Cardiac septum (tissue), 1 donor: ENCODE measurements around the gene HOXB6. TPM values are rescaled to one million over a fixed set of nuclear protein-coding genes. Genes with fewer than 3 reads are reported as not detected.

Experiments used
- DNase-seq: peaks from one replicate; pipeline ENCODE4 v3.0.0-alpha.2; 2020; ENCODE audit warnings: low spot score
- intact Hi-C: fragments of 100-400 bp; cut with DNase I; formaldehyde crosslinking; loops from one replicate; pipeline ENCODE4 v1.14.0; 2022
- long read RNA-seq: library from polyadenylated mRNA; unstranded; transcript quantifications from one replicate; pipeline ENCODE4 v2.0.0, GENCODE V29; 2021
- total RNA-seq: library from RNA; stranded (reverse); fragmentation: NEBNext Ultra II Directional; extraction: Animal tissue kit (Norgen Biotek cat#: 25700); gene quantifications from one replicate; pipeline ENCODE4 v1.2.1, GENCODE V29; 2021
- donor health status: DM: no; HTN: no; CAD: no.

Gene HOXB6
- 0.92 TPM for total RNA-seq
- long read RNA-seq, partial matches to known transcripts, result 1 of 1 reads
- long read RNA-seq, other reads (novel, unspliced or antisense), result 0 of 1 reads

DNA sequence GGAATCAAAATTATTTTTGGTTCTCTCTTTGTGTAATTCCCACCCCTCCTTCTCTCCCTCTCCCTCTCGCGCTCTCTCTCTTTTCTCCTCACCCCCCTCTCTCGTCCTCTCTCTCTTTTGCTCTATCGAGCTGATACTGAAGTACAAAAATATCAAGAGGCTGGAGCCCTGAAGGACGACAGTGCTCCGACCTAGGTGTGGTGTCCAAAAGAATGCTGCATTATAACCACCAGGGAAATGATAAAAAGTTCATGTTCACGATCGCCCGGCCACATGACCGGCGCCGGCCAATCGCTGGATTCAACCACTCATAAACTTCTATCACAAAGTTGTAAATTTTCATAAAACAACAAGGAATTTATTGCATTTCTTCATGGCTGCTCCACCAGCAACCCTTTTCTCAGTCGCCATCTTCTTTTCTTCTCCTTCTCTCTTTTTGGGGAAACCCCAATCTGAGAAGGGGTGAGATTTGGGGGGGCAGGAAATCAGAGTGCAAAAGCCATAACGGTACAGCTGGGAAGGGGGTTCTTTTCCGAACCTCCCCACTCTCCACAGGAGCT lies at the start of gene HOXB6:
TSS of gene HOXB6 (minus strand) at position 217 of the 560 bp plus-strand sequence. CDS start 6,836 bp downstream, outside the sequence.
- DNase-seq, result no peak
- intact Hi-C loops, result no loop called here

DNA sequence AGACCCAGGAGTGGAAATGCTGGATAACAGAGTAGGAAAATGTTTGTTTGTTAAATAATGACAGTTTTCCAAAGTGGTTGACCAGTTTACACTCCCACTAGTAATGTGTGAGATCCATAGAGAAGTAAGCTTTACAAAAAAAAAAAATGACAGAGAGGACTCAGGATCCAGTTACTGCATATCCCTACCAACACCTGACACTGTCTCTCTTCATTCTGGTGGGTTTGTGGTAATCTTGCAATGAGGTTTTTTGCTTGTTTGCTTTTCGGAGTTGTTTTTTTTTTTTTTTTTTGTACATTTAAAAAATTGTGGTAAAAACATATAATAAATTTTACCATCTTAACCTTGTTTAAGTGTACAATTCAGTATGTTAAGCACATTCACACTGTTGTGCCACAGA lies 45.0 kb upstream of the HOXB6 start:
- no peak for DNase-seq
- intact Hi-C loops, result no loop called here

DNA sequence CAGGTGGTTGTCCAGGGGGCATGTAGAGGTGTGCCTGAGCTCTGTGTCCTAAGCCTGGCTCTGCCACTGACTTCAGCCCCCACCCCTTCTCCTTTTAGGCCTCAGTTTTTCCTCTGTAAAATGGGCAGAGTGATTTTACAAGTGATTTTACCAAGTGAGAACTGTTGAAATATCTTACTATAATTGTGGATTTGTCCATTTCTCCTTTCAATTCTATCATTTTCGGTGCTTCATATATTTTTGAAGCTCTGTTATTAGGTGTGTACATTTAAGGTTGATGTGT lies 43.1 kb upstream of the HOXB6 start:
- no peak for DNase-seq
- intact Hi-C loops, result no loop called here

DNA sequence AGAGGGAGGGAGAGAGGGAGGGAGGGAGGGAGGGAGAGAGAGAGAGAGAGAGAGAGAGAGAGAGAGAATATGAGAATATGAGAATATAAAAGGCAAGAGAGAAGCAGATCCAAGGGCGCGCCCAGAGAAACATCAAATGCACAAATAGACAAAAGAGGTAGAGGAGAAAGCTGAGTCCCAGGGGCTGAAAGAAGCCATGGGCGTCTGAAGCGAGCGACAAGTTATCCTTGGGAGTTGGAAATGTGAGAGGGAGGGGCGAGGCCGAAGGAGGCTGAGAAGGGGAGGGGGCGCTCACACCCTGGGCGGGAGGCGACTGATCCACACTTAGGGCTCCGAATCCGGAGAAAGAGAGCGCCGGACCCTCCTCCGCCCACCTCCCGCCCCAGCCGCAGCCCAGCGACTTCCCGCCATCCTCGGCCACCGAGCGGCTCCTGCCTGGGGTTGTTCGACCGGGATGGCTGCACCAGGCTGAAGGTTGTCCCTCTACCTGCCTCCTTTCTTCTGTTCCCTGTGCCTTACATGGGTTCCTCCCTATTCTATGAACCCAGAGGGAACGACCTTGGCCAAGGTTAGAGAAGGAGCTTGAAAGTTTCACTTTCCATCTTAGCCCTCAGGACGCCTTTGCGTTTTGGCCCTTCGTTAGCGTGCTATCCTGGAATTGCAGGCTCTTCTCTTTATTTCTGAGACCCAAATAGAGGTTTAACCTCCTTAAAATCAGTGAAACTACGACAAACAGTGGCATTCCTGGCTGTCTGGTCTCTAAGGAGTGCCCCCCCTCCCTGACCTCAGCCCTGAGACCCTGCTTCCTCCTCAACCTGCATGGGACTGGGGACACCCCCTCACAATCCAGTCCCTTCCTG lies 42.5 kb upstream of the HOXB6 start:
- no peak for DNase-seq
- intact Hi-C loops, result no loop called here

DNA sequence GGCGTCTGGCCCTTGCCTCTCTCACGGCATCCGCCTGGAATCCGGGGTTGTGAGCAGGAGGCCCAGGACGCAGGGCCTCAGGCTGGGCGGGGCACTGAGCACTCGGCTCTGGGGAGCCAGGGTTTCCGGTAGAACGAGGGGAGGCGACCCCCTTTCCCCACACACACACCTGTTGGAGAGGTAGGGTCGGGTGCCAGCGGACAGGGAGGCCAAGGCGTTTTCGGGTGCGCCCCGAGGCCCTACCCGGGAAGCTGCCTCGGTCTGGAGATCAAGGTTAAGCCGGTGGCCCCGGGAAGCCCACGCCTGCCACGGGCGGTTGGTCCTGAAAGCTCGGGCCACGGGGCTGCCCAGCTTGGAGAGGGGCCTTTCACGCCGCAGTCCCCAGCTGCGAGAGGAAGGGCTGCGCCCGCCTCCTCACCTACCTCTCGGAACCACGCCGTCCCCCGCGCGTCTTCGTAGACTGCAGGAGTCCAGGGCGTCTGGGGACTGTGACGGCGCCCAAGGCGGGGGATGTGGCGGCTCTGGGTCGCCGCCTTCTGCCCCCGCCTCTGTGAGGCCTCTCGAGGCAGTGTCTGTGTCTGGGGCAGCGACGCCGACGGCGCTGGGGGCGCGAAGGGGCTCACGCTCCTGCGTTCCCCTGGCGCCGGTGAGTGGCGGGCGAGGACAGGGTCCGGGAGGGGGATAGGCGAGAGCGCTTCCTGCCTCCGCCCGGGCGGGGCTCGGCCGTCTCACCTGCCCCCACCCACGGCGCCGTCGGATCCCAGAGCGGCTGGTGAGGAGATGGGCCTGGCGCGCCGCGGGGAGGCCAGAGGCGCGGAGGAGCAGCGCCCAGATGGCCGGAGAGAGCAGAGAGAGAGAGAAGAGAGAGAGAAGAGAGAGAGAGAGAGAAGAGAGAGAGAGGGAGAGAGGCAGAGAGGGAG lies 41.7 kb upstream of the HOXB6 start:
- DNase-seq, result no peak
- intact Hi-C loops, result no loop called here

DNA sequence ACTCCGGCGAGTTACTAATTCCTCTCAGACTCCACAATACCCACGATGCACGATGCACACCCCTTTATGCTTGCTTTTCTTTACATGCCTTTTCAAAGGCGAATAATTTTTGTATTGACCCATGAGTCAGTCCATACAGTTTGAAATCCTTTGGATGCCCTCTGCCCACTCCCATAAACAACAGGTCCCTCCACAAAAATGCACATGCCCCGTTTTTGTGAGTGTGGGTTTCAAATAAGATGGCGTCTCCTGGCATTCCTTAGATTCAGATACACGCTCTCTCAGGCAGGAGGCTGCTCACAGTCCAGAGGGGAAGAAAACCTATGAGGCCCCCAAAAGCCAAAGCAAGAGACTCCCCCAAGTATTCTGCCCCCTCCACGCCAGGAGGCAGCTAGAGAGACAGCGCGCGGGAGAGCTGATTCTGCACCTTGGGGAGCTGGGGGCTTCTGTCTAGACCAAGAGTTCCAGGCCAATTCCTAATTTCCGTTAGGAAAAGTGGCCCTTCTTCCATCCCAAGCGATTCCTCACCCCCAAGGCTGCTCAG lies 40.9 kb upstream of the HOXB6 start:
- intact Hi-C loops, result no loop called here
- no peak for DNase-seq

DNA sequence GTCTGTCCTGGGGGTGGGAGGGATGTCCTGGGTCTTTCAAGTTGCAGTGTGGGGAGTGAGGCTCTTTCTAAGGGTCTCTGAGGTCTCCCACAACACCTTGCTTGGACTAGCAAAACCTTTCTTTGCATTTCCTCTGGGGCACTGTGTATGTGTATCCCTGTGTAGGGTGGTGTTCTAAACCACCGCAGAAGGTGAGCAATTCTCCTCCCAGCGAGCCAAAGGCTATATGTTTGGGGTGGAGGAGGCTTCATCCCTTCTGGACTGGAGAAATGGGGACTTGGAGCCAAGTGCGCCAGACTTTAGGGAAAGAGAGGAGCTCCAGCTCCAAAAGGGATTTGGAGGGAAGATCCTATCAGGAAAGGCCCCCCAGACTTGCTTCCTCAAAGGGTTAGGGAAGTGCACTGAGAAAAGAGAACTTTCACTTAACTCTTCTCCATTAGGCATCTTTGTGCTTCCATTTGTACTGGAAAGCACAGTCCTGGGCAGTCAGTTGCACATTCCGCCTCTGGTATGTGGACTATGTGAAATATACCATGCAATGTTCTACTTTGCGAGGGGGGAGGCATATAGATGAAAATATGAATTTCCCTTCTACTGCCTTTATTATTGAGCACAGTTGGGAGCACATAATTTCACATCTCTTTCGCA lies 40.2 kb upstream of the HOXB6 start:
- intact Hi-C loops, result no loop called here
- no peak for DNase-seq

DNA sequence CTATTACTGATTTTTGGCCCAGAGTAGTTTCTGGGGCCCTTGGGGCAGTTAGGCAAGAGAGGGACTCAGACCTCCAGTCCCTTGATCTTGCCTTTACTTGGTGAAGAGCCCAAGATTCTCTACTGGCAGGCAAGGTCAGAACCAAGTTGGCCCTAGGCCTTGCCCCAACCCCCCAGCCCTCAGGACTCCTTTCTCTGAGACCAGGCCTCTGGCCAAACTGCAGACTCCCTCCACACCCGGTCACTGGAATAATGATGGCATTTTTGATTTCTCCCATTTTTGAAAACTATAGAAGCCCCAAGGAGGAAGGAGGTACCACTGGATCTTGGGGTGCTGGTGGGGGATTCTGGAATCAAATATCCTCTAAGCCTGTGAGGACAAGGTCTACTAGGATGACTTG lies 39.4 kb upstream of the HOXB6 start:
- intact Hi-C loops, result no loop called here
- no peak for DNase-seq

DNA sequence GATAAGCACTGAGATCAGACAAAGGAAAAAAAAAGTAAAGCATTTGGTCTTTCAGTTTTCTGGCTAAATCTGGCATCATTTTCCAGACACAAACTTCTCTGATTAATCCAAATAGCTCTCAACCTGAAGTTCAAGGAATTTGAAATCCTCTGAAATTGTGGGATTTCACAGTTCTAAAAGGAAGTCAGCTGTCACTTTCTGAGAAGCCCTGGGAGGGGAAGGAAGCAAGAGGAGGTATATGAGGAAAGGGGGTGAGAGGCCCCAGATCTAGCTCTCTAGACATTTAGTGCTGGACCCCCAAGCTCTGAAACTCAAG lies 38.9 kb upstream of the HOXB6 start:
- intact Hi-C loops, result no loop called here
- DNase-seq, result no peak

DNA sequence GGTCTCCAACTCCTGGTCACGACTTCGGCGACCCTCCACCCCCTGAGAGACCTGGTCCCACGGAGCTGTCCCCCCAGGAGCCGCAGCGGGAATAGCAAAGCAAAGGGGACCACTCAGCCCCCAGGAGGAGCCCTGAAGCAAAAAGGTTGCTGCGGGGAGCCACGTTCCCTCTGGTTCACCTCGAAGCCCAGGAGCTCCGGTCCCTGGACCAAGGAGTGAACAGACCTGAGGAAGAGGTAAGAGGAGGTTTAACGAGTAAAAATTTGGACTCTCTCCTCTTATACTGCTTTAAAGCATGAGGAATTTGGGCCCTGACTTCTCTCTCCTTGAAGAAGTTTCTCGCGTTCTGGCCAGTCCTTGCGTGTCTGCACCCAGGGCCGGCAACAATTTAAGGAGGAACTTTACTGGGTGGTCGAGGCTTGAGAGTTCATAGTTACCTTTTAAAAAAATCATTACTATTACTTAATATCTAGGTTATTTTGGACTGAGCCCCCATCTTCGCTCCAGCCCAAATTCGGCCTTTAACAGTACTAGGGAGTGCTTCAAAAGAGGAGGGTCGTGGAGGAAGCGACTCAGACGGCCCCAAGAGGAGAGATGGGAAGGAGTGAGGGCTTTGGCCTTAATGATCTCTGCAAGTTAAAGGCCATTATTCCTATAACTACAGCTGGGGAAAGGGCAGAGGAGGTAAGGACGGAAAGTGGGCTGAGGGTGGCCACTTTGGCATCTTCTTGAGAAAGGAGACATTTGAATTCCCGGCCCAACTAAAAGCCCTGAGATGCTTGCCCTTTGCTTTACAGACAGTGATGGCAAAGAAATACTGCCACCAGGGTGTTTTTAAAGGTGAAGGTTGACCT lies 38.3 kb upstream of the HOXB6 start:
- intact Hi-C loops, result no loop called here
- DNase-seq, result no peak

DNA sequence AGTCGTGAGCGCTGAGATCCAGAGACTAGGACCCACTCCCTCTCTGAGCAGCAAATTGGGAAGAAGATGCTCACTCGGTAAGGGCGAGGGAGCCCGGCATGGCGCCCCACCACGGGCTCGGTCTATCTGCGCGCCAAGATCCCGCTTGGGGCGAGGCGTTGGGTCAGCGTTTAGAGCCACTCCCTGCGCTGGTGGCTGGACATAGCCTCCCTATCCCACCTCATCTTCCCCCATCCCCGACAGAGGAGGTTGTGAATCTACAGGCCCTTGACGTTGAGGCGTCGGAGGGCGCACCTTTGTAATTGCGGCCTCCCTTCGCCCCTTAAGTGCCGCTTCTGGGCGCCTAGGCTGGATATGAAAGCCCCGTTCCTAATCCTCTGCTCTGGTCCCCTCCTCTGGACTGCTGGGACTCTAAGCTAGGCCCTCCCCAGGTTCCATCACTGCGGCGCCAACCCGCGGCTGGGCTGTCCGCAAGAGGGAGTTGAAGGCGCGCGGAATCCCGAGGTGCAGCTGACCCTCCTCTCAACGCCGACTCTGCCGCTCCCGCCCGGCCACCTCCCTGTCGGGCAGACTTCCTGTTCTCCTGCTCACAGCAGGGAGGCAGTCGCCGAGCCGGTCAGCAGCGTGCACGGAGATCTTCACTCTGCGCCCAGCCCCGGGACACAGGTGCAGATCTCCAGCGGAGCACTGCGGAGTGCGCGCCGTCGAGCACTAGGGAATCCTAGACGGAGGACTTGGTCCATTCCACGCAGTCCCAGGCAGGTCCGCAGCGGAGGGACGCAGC lies 37.5 kb upstream of the HOXB6 start:
- no peak for DNase-seq

DNA sequence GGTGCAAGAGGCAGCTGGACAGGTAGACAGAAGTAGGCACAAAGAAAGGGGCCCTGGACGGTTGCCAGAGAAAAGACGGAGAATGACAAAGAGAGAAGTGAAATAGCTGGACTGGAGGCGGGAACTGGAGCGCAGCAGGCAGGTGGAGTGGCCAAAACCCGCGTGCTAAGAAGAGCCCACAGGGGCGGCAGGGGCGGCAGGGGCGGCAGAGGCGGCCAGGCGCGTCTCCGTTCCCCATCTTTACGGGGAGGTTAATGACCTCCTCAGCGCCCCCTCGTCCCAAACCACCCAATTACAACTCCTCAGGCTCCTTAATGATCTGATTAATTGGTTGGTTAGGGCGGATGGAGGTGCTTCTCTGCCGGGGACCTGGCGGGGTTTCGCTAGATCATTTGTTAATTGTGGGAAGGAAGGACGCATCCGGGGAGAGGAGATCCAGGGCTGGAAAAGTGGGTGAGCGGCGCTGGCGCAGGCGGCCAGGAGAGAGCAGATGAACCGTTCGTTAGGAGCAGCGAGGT lies 36.8 kb upstream of the HOXB6 start:
- intact Hi-C loops, result no loop called here
- no peak for DNase-seq

More for the DNA sequence above, 37.5 kb upstream of the HOXB6 start:
- intact Hi-C loops, result no loop called here

DNA sequence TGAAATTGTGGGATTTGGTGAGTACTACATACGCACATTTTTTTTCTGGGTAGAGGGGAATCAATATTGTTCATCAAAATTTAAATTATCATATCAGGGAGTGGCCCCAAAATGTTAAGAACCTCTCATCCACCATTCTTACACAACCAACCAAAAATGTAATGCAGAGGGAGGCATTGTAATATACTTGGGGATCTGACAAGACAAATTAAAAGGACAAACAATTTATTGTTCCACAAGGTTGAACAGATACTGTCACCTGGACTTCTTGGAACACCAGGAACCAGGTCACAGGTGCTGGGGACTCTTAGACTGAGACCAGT lies 36.0 kb upstream of the HOXB6 start:
- no peak for DNase-seq
- intact Hi-C loops, result no loop called here

DNA sequence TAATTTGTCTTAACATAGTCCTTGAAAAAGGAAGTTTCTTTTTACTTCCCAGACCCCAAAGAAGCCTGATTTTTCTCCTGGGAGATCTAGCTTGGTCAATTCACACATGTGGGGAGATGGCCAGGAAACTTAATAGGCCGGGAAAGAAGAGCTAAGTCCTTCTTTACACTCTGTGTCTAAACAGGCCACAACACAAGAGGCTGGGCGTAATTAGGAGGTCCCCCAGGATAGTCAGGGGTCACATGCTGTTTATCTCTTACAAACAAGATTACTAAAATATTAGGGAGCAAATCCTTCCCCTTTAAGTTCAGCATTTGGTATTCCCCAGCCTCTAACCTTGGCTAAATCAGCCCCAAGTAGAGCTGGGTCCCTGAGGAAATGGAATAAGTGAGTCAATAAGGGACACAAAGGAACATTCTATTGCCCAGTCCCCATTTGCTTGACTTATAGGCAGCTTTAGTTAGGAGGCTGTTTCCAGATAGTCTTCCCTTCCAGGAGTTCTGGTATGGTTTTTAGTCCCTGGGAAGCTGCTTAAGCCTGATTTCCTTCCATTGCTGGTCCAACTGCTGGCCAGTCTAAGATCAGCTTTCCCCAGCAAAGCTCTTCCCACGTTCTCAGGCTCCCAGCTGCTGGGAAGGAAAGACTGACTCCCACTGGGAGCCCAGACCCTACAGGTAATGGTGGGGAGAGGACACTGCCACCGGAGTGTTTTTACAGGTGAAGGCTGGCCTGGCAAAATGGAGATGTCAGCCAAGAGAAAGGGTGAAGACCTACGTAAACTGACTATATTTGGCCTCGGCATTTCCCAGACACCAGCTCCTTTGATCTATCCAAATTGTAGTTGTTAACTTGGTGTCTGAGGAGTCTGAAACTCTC lies 35.4 kb upstream of the HOXB6 start:
- DNase-seq, result no peak
- intact Hi-C loops, result no loop called here

DNA sequence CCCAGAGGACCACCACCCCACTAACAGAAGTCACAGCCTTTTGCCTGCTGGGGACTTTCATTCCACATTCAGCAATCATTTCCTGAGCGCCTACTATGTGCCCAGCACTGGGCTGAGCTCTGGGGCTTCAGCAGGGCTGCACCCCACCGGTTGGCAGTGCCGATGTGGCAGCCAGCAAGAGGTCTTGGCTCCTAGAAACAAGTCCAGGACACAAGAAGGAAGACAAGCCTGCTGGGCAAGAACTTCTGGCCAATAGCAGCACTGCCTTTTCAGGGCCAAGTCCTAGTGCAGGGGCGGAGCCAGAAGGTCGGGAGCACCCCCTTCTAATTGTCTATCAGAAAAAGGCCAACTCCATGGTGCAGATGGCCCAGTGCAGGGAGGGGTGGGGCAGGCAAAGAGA lies 34.4 kb upstream of the HOXB6 start:
- intact Hi-C loops, result no loop called here

DNA sequence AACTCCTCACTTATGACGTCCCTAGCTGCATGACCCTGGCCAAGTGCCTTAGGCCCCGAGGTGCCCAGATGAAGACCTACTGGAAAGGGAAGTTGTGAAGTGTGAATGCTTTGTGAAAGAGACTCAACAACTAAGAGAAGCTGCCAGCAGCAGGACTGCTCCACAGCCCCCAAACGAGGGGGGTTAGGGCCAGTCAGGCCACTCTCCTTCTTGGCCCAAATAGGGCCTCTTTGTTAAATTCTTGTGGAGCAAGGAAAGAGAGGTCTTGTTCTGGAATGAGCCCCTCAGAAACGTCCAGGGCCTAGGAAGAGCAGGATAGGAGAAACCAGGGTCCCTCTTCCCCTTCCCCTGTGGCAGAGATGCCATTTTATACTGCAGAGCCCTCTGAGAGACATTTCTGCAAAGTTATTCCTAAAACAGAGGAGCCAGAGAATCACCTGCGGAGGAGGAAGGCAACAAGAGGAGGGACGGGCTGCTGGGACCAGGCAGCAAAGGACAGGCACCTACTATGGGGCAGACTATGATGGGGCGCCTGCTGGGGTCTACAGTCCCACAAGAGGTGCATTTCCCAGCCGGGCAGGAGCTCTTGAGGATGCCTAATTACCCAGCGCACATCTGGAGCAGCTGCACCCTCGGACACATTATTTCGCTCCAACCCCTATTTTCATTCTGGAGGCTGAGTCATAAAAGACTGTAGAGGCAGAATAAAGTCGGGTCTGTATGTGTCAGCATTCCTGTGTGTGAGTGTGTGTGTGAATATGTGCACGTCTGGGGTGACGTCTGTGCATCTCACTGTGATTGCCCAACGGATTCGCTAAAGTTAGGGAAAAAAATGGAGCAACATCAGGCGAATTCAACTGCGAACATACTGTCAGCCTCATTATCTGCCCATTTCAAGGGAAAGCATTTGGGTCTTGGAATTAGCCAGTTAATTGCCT lies 32.8 kb upstream of the HOXB6 start:
- intact Hi-C loops, result no loop called here
- peak; percentile 53 for DNase-seq

More for the DNA sequence above, 34.4 kb upstream of the HOXB6 start:
- DNase-seq, result no peak
